Glutamatergic neuron (in vitro differentiated cells): Measurements from ENCODE around the gene SERPINA7. TPM values are rescaled to one million over a fixed set of nuclear protein-coding genes. Genes with fewer than 3 reads are reported as not detected.
"Not testable (repeated sequence)": the region's sequence is repeated elsewhere in the genome, so short reads cannot be mapped to it uniquely, and the experiment has no call there.

ENCODE experiments used
- DNase-seq: peaks from one replicate; pipeline ENCODE4 v3.0.0; 2022
- H3K27ac Mint-ChIP-seq: one replicate; pipeline ENCODE4 v1.8.0; 2020; ENCODE audit warnings: mild to moderate bottlenecking, mixed read lengths, inconsistent platforms; ENCODE audit not compliant: unreplicated experiment
- H3K27me3 Mint-ChIP-seq: one replicate; pipeline ENCODE4 v1.8.0; 2020; ENCODE audit warnings: mild to moderate bottlenecking, moderate library complexity, mixed read lengths, inconsistent platforms; ENCODE audit not compliant: unreplicated experiment
- H3K36me3 Mint-ChIP-seq: one replicate; pipeline ENCODE4 v1.8.0; 2020; ENCODE audit warnings: mild to moderate bottlenecking, mixed read lengths, inconsistent platforms; ENCODE audit not compliant: unreplicated experiment
- H3K4me1 Mint-ChIP-seq: one replicate; pipeline ENCODE4 v1.8.0; 2020; ENCODE audit warnings: mild to moderate bottlenecking, low read depth, mixed read lengths, inconsistent platforms; ENCODE audit not compliant: unreplicated experiment
- H3K4me3 Mint-ChIP-seq: one replicate; pipeline ENCODE4 v1.8.0; 2020; ENCODE audit warnings: mild to moderate bottlenecking, mixed read lengths, inconsistent platforms; ENCODE audit not compliant: unreplicated experiment
- H3K9me3 Mint-ChIP-seq: one replicate; pipeline ENCODE4 v1.8.0; 2020; ENCODE audit warnings: mild to moderate bottlenecking, moderate library complexity, mixed read lengths, inconsistent platforms; ENCODE audit not compliant: unreplicated experiment
- total RNA-seq: library from RNA; stranded (reverse); fragmentation: NEBNext Ultra II Directional; extraction: Animal tissue kit (Norgen Biotek cat#: 25700); gene quantifications from one replicate; pipeline ENCODE4 v1.2.1, GENCODE V29; 2021; ENCODE audit not compliant: unreplicated experiment
- TF ChIP-seq, protein P1 (sequence below): fragments of 200-600 bp; sonication (generic); IDR thresholded peaks from one replicate; pipeline ENCODE4 v1.5.0; 2021; ENCODE audit not compliant: partially characterized antibody, unreplicated experiment

SERPINA7 gene
- total RNA-seq, 1 donor from 2014 or later, result not detected

GRCh38 chrX:106000203-106000602, 38.3 kb downstream of the SERPINA7 start:
- TF ChIP-seq, protein P1, sequence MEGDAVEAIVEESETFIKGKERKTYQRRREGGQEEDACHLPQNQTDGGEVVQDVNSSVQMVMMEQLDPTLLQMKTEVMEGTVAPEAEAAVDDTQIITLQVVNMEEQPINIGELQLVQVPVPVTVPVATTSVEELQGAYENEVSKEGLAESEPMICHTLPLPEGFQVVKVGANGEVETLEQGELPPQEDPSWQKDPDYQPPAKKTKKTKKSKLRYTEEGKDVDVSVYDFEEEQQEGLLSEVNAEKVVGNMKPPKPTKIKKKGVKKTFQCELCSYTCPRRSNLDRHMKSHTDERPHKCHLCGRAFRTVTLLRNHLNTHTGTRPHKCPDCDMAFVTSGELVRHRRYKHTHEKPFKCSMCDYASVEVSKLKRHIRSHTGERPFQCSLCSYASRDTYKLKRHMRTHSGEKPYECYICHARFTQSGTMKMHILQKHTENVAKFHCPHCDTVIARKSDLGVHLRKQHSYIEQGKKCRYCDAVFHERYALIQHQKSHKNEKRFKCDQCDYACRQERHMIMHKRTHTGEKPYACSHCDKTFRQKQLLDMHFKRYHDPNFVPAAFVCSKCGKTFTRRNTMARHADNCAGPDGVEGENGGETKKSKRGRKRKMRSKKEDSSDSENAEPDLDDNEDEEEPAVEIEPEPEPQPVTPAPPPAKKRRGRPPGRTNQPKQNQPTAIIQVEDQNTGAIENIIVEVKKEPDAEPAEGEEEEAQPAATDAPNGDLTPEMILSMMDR, result no peak
- Mint-ChIP-seq H3K9me3 (peaks cover 2% of the 10 kb centered on the region), H3K36me3 (no peaks in the 10 kb centered on the region), H3K27ac (no peak overlapping the region), H3K4me1 (no peaks in the 10 kb centered on the region), H3K4me3 (no peak overlapping the region), H3K27me3 (no peaks in the 10 kb centered on the region)
- DNase-seq, result no peak

GRCh38 chrX:105999294-105999693, 39.2 kb downstream of the SERPINA7 start:
- TF ChIP-seq, protein P1, result no peak
- Mint-ChIP-seq H3K9me3 (peaks cover 2% of the 10 kb centered on the region), H3K36me3 (no peaks in the 10 kb centered on the region), H3K4me1 (no peaks in the 10 kb centered on the region), H3K27ac (no peak overlapping the region), H3K4me3 (no peak overlapping the region), H3K27me3 (no peaks in the 10 kb centered on the region)
- DNase-seq, result no peak

DNA sequence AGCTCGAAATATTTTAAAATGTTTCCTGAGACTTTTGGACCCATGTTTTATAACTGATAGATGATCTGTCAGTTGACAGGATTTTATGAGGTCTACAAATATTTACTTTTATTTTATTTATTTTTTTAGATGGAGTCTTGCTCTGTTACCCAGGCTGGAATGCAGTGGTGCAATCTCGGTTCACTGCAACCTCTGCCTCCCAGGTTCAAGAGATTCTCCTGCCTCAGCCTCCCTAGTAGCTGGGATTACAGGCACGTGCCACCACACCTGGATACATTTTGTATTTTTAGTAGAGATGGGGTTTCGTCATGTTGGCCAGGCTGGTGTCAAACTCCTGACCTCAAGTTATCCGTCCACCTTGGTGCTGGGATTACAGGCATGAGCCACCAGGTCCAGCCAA, 50.0 kb downstream of the SERPINA7 start:
- H3K4me3 Mint-ChIP-seq, DNase-seq, H3K27ac Mint-ChIP-seq, H3K36me3 Mint-ChIP-seq, H3K4me1 Mint-ChIP-seq, H3K27me3 Mint-ChIP-seq, H3K9me3 Mint-ChIP-seq: not testable (repeated sequence)

Other genes starting within 250 kb of the SERPINA7 start
- gene NRK, start 216.2 kb downstream of the SERPINA7 start, total RNA-seq, result 0.29 TPM
- 0.78 TPM for gene PWWP3B, start 129.6 kb upstream of the SERPINA7 start, total RNA-seq